Neural crest cell (in vitro differentiated cells): ENCODE results near the gene CLSTN1. TPM values are rescaled to one million over a fixed set of nuclear protein-coding genes. Genes with fewer than 3 reads are reported as not detected.

Experiments
- DNase-seq: peaks from one replicate; pipeline ENCODE4 v3.0.0; 2021; ENCODE audit warnings: low read depth, mixed read lengths, low spot score
- H3K27ac Mint-ChIP-seq: one replicate; pipeline ENCODE4 v1.8.0; 2021; ENCODE audit warnings: mild to moderate bottlenecking, mixed read lengths; ENCODE audit not compliant: unreplicated experiment
- H3K27me3 Mint-ChIP-seq: 2 replicates; pipeline ENCODE4 v1.8.0; 2021; ENCODE audit warnings: low read depth, mild to moderate bottlenecking, mixed read lengths
- H3K36me3 Mint-ChIP-seq: 2 replicates; pipeline ENCODE4 v1.8.0; 2021; ENCODE audit warnings: low read depth, mild to moderate bottlenecking, mixed read lengths
- H3K4me1 Mint-ChIP-seq: 2 replicates; pipeline ENCODE4 v1.8.0; 2021; ENCODE audit warnings: mixed read lengths
- H3K4me3 Mint-ChIP-seq: one replicate; pipeline ENCODE4 v1.8.0; 2021; ENCODE audit warnings: mild to moderate bottlenecking, mixed read lengths
- H3K9me3 Mint-ChIP-seq: 2 replicates; pipeline ENCODE4 v1.8.0; 2021; ENCODE audit warnings: mixed read lengths
- total RNA-seq: library from RNA; stranded (reverse); gene quantifications from 2 replicates; pipeline ENCODE4 v1.2.1, GENCODE V29; 2021
- TF ChIP-seq, protein P1 (sequence below): fragments of 200-600 bp; sonication (generic); conservative IDR thresholded peaks from 2 replicates; pipeline ENCODE4 v1.5.0; 2021; ENCODE audit warnings: antibody characterized with exemption, mild to moderate bottlenecking

The CLSTN1 gene
- total RNA-seq, 1 donor from 2014 or later, result 136 TPM

GRCh38 chr1:9870572-9870971 is 46.8 kb upstream of the CLSTN1 start:
- no peak overlapping the region for H3K27ac Mint-ChIP-seq
- H3K9me3 Mint-ChIP-seq, result no peaks in the 10 kb centered on the region
- TF ChIP-seq, protein P1, sequence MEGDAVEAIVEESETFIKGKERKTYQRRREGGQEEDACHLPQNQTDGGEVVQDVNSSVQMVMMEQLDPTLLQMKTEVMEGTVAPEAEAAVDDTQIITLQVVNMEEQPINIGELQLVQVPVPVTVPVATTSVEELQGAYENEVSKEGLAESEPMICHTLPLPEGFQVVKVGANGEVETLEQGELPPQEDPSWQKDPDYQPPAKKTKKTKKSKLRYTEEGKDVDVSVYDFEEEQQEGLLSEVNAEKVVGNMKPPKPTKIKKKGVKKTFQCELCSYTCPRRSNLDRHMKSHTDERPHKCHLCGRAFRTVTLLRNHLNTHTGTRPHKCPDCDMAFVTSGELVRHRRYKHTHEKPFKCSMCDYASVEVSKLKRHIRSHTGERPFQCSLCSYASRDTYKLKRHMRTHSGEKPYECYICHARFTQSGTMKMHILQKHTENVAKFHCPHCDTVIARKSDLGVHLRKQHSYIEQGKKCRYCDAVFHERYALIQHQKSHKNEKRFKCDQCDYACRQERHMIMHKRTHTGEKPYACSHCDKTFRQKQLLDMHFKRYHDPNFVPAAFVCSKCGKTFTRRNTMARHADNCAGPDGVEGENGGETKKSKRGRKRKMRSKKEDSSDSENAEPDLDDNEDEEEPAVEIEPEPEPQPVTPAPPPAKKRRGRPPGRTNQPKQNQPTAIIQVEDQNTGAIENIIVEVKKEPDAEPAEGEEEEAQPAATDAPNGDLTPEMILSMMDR, result no peak

GRCh38 chr1:9869831-9870251 is 46.1 kb upstream of the CLSTN1 start:
- Mint-ChIP-seq H3K27ac (no peak overlapping the region), H3K4me1 (peaks cover 16% of the 10 kb centered on the region), H3K27me3 (no peaks in the 10 kb centered on the region), H3K36me3 (no peaks in the 10 kb centered on the region), H3K9me3 (no peaks in the 10 kb centered on the region), H3K4me3 (no peak overlapping the region)
- TF ChIP-seq, protein P1, result no peak
- DNase-seq, result no peak

More at GRCh38 chr1:9870572-9870971, 46.8 kb upstream of the CLSTN1 start:
- Mint-ChIP-seq H3K27me3 (no peaks in the 10 kb centered on the region), H3K4me3 (no peak overlapping the region), H3K36me3 (no peaks in the 10 kb centered on the region), H3K4me1 (peaks cover 22% of the 10 kb centered on the region)
- DNase-seq, result no peak

- DNase-seq, result no peak
- H3K4me1 Mint-ChIP-seq, result peaks cover 13% of the 10 kb centered on the region
Measured at GRCh38 chr1:9868244-9868590, 44.5 kb upstream of the CLSTN1 start.

GRCh38 chr1:9867408-9868243 is 43.9 kb upstream of the CLSTN1 start:
- peak; percentile 90 for DNase-seq
- Mint-ChIP-seq H3K4me1 (peaks cover 13% of the 10 kb centered on the region), H3K4me3 (no peak overlapping the region), H3K27me3 (no peaks in the 10 kb centered on the region), H3K9me3 (no peaks in the 10 kb centered on the region), H3K36me3 (no peaks in the 10 kb centered on the region), H3K27ac (no peak overlapping the region)
- TF ChIP-seq, protein P1, result peak; percentile 99

More at GRCh38 chr1:9868244-9868590, 44.5 kb upstream of the CLSTN1 start:
- Mint-ChIP-seq H3K9me3 (no peaks in the 10 kb centered on the region), H3K27ac (no peak overlapping the region), H3K36me3 (no peaks in the 10 kb centered on the region), H3K4me3 (no peak overlapping the region), H3K27me3 (no peaks in the 10 kb centered on the region)
- TF ChIP-seq, protein P1, result no peak

DNA sequence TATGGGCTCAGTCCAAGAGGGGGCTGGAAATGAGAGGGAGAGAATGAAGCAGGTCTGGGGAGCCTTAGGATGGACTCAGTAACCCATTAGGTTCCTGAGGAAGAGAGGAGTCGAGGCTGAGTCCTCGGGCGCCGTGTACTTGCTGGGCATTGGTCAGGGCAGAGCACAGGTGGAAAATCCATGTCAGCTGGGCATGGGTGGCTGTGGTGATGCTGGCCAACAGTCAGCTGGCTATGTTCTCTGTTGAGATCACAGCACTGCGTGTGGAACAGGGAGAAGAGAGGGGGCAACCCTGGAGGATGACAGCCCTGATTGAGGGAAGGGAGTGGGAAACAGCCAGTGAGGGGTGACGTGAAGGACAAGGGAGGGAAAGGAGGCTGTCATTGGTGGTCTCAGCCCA is 43.1 kb upstream of the CLSTN1 start:
- Mint-ChIP-seq H3K4me3 (no peak overlapping the region), H3K27me3 (no peaks in the 10 kb centered on the region), H3K36me3 (no peaks in the 10 kb centered on the region), H3K9me3 (no peaks in the 10 kb centered on the region), H3K27ac (no peak overlapping the region), H3K4me1 (peaks cover 13% of the 10 kb centered on the region)
- TF ChIP-seq, protein P1, result no peak
- no peak for DNase-seq
